Thymus (tissue), 11 donors: Measurements from ENCODE around the gene SLC4A1AP. TPM values are rescaled to one million over a fixed set of nuclear protein-coding genes. Genes with fewer than 3 reads are reported as not detected.
"Not testable (repeated sequence)": the region's sequence is repeated elsewhere in the genome, so short reads cannot be mapped to it uniquely, and the experiment has no call there.

Source experiments
- DNase-seq, 9 donors: peaks; one replicate each; pipeline ENCODE4 v3.0.0-alpha.2; 2013; ENCODE audit warnings: low spot score in 9 of 9, low read depth in 6 of 9, missing footprints in 1 of 9
- H3K27ac ChIP-seq, 2 donors: one replicate each; pipeline ENCODE4 v1.5.1; 2013; ENCODE audit warnings: control low read depth in 1 of 2, low read depth in 1 of 2, low read length in 1 of 2, mild to moderate bottlenecking in 1 of 2, moderate library complexity in 1 of 2
- H3K27me3 ChIP-seq, 2 donors: one replicate each; pipeline ENCODE4 v1.5.1; 2013; ENCODE audit warnings: low read length in 1 of 2; ENCODE audit not compliant: control insufficient read depth in 2 of 2, insufficient read depth in 1 of 2
- H3K36me3 ChIP-seq, 2 donors: one replicate each; pipeline ENCODE4 v1.5.1; 2013; ENCODE audit warnings: low read length in 1 of 2, mild to moderate bottlenecking in 1 of 2, moderate library complexity in 1 of 2; ENCODE audit not compliant: control insufficient read depth in 2 of 2, insufficient read depth in 2 of 2
- H3K4me1 ChIP-seq, 2 donors: one replicate each; pipeline ENCODE4 v1.5.1; 2013; ENCODE audit warnings: low read length in 2 of 2; ENCODE audit not compliant: control insufficient read depth in 2 of 2, insufficient read depth in 2 of 2
- H3K4me3 ChIP-seq, 2 donors: one replicate each; pipeline ENCODE4 v1.5.1; 2013; ENCODE audit warnings: low read length in 2 of 2, control low read depth in 1 of 2, mild to moderate bottlenecking in 1 of 2
- H3K9me3 ChIP-seq, 2 donors: one replicate each; pipeline ENCODE4 v1.5.1; 2013; ENCODE audit warnings: low read length in 1 of 2, mild to moderate bottlenecking in 1 of 2; ENCODE audit not compliant: control insufficient read depth in 2 of 2, insufficient read depth in 1 of 2
- WGBS: extraction: QIAGEN DNeasy Blood & Tissue Kit; methylation state at CpG from one replicate; pipeline ENCODE4 v1.1.7; 2013; 5-methylcytosine and 5-hydroxymethylcytosine counted together
- polyA plus RNA-seq: library from polyadenylated mRNA; stranded (reverse); fragments of 200-250 nt; gene quantifications from one replicate; pipeline ENCODE4 v1.2.3, GENCODE V29; 2013
- total RNA-seq: library from RNA; stranded (reverse); fragments of 120-200 nt; gene quantifications from one replicate; pipeline ENCODE4 v1.2.4, GENCODE V29; 2013
- donor health status: healthy.

SLC4A1AP gene
- total and polyA plus RNA-seq, 2 donors = 21.7 to 27.1 TPM

GRCh38 chr2:27627963-27628766, 35.5 kb upstream of the SLC4A1AP start:
- peak overlapping the region; percentile 69 to 85 for H3K4me3 ChIP-seq
- H3K27ac ChIP-seq = peak overlapping the region; percentile 60 to 83
- 9% methylated on average over 21 of the region's 21 CpGs for WGBS
- peak in 1 of 9 donors; percentile 5 for DNase-seq
- H3K27me3 ChIP-seq = no peaks in the 10 kb centered on the region
- H3K4me1 ChIP-seq = peaks cover 11 to 21% of the 10 kb centered on the region in 2 donors
- no peaks in the 10 kb centered on the region for H3K9me3 ChIP-seq
- peaks cover 8 to 38% of the 10 kb centered on the region in 2 donors for H3K36me3 ChIP-seq

GRCh38 chr2:27628767-27629709, 34.7 kb upstream of the SLC4A1AP start, which contains the start of the genes CCDC121 and GPN1:
TSS of gene CCDC121 (minus strand) at chr2:27629012. CDS start at chr2:27627799, 1,213 bp downstream.
TSS of gene GPN1 (plus strand) at chr2:27629050. CDS start at chr2:27629059, 9 bp downstream.
- Histone ChIP-seq H3K27me3 (no peaks in the 10 kb centered on the region), H3K27ac (peak within 1 kb of the TSS; percentile 60 to 83), H3K4me3 (peak within 1 kb of the TSS; percentile 69 to 85), H3K9me3 (no peaks in the 10 kb centered on the region), H3K36me3 (peaks cover 12 to 33% of the 10 kb centered on the region in 2 donors), H3K4me1 (peaks cover 11 to 21% of the 10 kb centered on the region in 2 donors)
- WGBS = 1% methylated on average over 44 of the region's 44 CpGs
- peak; percentile 83 to 96 (median 91) for DNase-seq

- H3K9me3 ChIP-seq, DNase-seq, H3K27me3 ChIP-seq, H3K4me3 ChIP-seq, H3K27ac ChIP-seq: not testable (repeated sequence)
- Histone ChIP-seq H3K4me1 (peaks cover 11 to 21% of the 10 kb centered on the region in 2 donors), H3K36me3 (peaks cover 22 to 33% of the 10 kb centered on the region in 2 donors)
- WGBS = 98% methylated on average over 2 of the region's 2 CpGs
Measured at GRCh38 chr2:27630257-27630656, 33.4 kb upstream of the SLC4A1AP start.

- Histone ChIP-seq H3K27me3 (no peaks in the 10 kb centered on the region), H3K36me3 (peaks cover 40 to 64% of the 10 kb centered on the region in 2 donors), H3K27ac (no peak overlapping the region), H3K9me3 (no peaks in the 10 kb centered on the region), H3K4me3 (no peak overlapping the region), H3K4me1 (peaks cover 5 to 6% of the 10 kb centered on the region in 2 donors)
- no peak for DNase-seq
- 97% methylated on average over 2 of the region's 2 CpGs for WGBS
Measured at GRCh38 chr2:27634291-27634690, 29.4 kb upstream of the SLC4A1AP start.

- no peak overlapping the region for H3K4me3 ChIP-seq
- H3K4me1 ChIP-seq = no peaks in the 10 kb centered on the region
- no peaks in the 10 kb centered on the region for H3K9me3 ChIP-seq
- no peak overlapping the region for H3K27ac ChIP-seq
- H3K27me3 ChIP-seq = no peaks in the 10 kb centered on the region
- DNase-seq = no peak
- H3K36me3 ChIP-seq = peaks cover 51 to 71% of the 10 kb centered on the region in 2 donors
- 98% methylated on average over 5 of the region's 5 CpGs for WGBS
Measured at GRCh38 chr2:27636766-27637165, 26.9 kb upstream of the SLC4A1AP start.

GRCh38 chr2:27638037-27638637, 25.6 kb upstream of the SLC4A1AP start:
- Histone ChIP-seq H3K4me1 (no peaks in the 10 kb centered on the region), H3K4me3 (no peak overlapping the region), H3K27me3 (no peaks in the 10 kb centered on the region), H3K27ac (no peak overlapping the region), H3K36me3 (peaks cover 55 to 70% of the 10 kb centered on the region in 2 donors), H3K9me3 (no peaks in the 10 kb centered on the region)
- 96% methylated on average over 3 of the region's 3 CpGs for WGBS
- DNase-seq = no peak

GRCh38 chr2:27638709-27639108, 25.0 kb upstream of the SLC4A1AP start:
- no peak for DNase-seq
- Histone ChIP-seq H3K27me3 (no peaks in the 10 kb centered on the region), H3K9me3 (no peaks in the 10 kb centered on the region), H3K4me3 (no peak overlapping the region), H3K27ac (no peak overlapping the region), H3K36me3 (peaks cover 52 to 73% of the 10 kb centered on the region in 2 donors), H3K4me1 (no peaks in the 10 kb centered on the region)
- WGBS = 83% methylated on average over 3 of the region's 3 CpGs

GRCh38 chr2:27640722-27641245, 22.9 kb upstream of the SLC4A1AP start:
- H3K4me1 ChIP-seq = no peaks in the 10 kb centered on the region
- H3K36me3 ChIP-seq = peaks cover 46 to 68% of the 10 kb centered on the region in 2 donors
- H3K9me3 ChIP-seq = no peaks in the 10 kb centered on the region
- no peak overlapping the region for H3K27ac ChIP-seq
- H3K4me3 ChIP-seq = no peak overlapping the region
- no peak for DNase-seq
- H3K27me3 ChIP-seq = no peaks in the 10 kb centered on the region
- over 99% methylated on average over 2 of the region's 2 CpGs for WGBS
